Measurements from ENCODE around the gene THAP7. TPM values are rescaled to one million over a fixed set of nuclear protein-coding genes. Genes with fewer than 3 reads are reported as not detected.

The THAP7 gene
- total and polyA plus RNA-seq, 9 of the 15 experiments (the other 6 are each of a cell fraction or from before 2014, with no cell fraction given): 7.9 to 263 (median 84.1) TPM

DNA sequence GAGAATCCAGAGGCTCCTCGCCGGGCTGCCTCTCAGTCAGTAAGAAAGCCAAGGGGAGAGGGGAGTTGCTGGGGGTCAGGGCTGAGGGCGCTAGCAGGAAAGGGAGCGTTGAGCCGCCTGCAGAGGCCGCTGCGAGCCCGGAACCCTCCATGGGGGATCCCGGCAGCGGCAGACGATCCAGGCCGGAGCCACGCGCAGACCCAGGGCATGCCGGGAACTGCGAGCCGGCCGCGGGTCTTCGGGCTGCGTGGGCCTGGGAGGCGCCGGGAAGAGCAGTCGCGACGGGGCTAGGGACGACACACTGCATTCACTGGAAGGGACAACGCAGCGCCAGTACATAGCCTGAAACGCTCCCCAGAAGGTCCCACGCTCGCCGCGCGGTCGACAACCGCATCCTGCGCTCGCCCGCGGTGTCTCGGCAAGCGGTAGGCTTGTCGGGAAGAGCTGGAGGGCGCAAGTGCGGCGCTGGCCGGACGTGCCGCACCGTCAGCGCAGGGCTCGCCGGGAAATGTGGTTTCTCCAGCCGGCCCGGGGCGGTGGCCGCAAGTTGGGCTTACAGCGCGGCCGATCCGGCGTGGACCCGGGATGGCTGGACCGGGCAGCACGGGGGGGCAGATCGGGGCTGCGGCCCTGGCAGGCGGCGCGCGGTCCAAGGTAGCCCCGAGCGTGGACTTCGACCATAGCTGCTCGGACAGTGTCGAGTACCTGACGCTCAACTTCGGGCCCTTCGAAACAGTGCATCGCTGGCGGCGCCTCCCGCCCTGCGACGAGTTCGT is 19.9 kb downstream of the THAP7 start, which contains the start of gene LZTR1 (continued):
- no peak for TF ChIP-seq ZNF511 (CRISPR knock-in tag; IDR thresholded peaks at IDR 0.05)
- TF ChIP-seq PHF21A (IDR thresholded peaks at IDR 0.05; ENCODE audit: borderline replicate concordance, low read depth): no peak
- TF ChIP-seq SNRNP70 (optimal IDR thresholded peaks at IDR 0.05; ENCODE audit: low read depth, low read length): no peak
- TF ChIP-seq ZNF76 (CRISPR knock-in tag; IDR thresholded peaks at IDR 0.05; ENCODE audit: borderline replicate concordance): peak; percentile 100
- TF ChIP-seq, protein P1, sequence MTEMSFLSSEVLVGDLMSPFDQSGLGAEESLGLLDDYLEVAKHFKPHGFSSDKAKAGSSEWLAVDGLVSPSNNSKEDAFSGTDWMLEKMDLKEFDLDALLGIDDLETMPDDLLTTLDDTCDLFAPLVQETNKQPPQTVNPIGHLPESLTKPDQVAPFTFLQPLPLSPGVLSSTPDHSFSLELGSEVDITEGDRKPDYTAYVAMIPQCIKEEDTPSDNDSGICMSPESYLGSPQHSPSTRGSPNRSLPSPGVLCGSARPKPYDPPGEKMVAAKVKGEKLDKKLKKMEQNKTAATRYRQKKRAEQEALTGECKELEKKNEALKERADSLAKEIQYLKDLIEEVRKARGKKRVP (CRISPR knock-in tag; IDR thresholded peaks at IDR 0.05): peak; percentile 84
- TF ChIP-seq POLR2AphosphoS2 (IDR thresholded peaks at IDR 0.05; ENCODE audit: low read length): peak; percentile 98
- TF ChIP-seq SIN3A (IDR thresholded peaks at IDR 0.05; ENCODE audit: borderline replicate concordance in 2 of 2, control insufficient read depth in 1 of 2, low read depth in 2 of 2, low read length in 2 of 2): peak in 1 of 2 experiments; percentile 95; a peak in 2 of 4 replicates
- peak in 1 of 2 experiments; percentile 24; a peak in 1 of 4 replicates for TF ChIP-seq ETV6 (IDR thresholded peaks at IDR 0.05; ENCODE audit: borderline replicate concordance in 1 of 2, low read depth in 2 of 2, low read length in 1 of 2)
- TF ChIP-seq ETV6 (CRISPR knock-in tag; IDR thresholded peaks at IDR 0.05; ENCODE audit: borderline replicate concordance): no peak
- TF ChIP-seq NRF1 (conservative IDR thresholded peaks at IDR 0.05 in 1 of 2, IDR thresholded peaks at IDR 0.05 in 1 of 2): no peak
- no peak for TF ChIP-seq DPF2 (IDR thresholded peaks at IDR 0.05)
- no peak for TF ChIP-seq DNMT1 (IDR thresholded peaks at IDR 0.05)
- TF ChIP-seq MAFF (IDR thresholded peaks at IDR 0.05; ENCODE audit: low read length): no peak
- TF ChIP-seq, protein P2, sequence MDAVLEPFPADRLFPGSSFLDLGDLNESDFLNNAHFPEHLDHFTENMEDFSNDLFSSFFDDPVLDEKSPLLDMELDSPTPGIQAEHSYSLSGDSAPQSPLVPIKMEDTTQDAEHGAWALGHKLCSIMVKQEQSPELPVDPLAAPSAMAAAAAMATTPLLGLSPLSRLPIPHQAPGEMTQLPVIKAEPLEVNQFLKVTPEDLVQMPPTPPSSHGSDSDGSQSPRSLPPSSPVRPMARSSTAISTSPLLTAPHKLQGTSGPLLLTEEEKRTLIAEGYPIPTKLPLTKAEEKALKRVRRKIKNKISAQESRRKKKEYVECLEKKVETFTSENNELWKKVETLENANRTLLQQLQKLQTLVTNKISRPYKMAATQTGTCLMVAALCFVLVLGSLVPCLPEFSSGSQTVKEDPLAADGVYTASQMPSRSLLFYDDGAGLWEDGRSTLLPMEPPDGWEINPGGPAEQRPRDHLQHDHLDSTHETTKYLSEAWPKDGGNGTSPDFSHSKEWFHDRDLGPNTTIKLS (IDR thresholded peaks at IDR 0.05; ENCODE audit: borderline replicate concordance, low read depth): no peak
- TF ChIP-seq SETDB1 (IDR thresholded peaks at IDR 0.05; ENCODE audit: low read length): peak; percentile 97
- no peak; the same call in none of the 2 replicates for TF ChIP-seq ZFP1 (CRISPR knock-in tag; IDR thresholded peaks at IDR 0.05)
- peak; percentile 93 for TF ChIP-seq ZNF57 (CRISPR knock-in tag; IDR thresholded peaks at IDR 0.05)
- TF ChIP-seq, protein P3, sequence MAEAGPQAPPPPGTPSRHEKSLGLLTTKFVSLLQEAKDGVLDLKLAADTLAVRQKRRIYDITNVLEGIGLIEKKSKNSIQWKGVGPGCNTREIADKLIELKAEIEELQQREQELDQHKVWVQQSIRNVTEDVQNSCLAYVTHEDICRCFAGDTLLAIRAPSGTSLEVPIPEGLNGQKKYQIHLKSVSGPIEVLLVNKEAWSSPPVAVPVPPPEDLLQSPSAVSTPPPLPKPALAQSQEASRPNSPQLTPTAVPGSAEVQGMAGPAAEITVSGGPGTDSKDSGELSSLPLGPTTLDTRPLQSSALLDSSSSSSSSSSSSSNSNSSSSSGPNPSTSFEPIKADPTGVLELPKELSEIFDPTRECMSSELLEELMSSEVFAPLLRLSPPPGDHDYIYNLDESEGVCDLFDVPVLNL (CRISPR knock-in tag; IDR thresholded peaks at IDR 0.05; ENCODE audit: low read depth): no peak
- TF ChIP-seq SREBF1 (IDR thresholded peaks at IDR 0.05; ENCODE audit: borderline replicate concordance, low read depth, low read length): peak; percentile 85
- TF ChIP-seq, protein P4, sequence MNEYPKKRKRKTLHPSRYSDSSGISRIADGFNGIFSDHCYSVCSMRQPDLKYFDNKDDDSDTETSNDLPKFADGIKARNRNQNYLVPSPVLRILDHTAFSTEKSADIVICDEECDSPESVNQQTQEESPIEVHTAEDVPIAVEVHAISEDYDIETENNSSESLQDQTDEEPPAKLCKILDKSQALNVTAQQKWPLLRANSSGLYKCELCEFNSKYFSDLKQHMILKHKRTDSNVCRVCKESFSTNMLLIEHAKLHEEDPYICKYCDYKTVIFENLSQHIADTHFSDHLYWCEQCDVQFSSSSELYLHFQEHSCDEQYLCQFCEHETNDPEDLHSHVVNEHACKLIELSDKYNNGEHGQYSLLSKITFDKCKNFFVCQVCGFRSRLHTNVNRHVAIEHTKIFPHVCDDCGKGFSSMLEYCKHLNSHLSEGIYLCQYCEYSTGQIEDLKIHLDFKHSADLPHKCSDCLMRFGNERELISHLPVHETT (CRISPR knock-in tag; conservative IDR thresholded peaks at IDR 0.05 in 1 of 2, IDR thresholded peaks at IDR 0.05 in 1 of 2): no peak
- no peak for TF ChIP-seq MYBL2 (IDR thresholded peaks at IDR 0.05; ENCODE audit: low read depth)
- TF ChIP-seq MYBL2 (CRISPR knock-in tag; IDR thresholded peaks at IDR 0.05; ENCODE audit: borderline replicate concordance): no peak
